ENCODE data around the gene TARS3. TPM values are rescaled to one million over a fixed set of nuclear protein-coding genes. Genes with fewer than 3 reads are reported as not detected.
A peak's percentile ranks its signal among the peaks of the same experiment; 100 is the strongest.
"Not testable (repeated sequence)": the region's sequence is repeated elsewhere in the genome, so short reads cannot be mapped to it uniquely, and the experiment has no call there.

The TARS3 gene
- total and polyA plus RNA-seq, 11 donors: 8.3 to 44.3 (median 32.5) TPM

GRCh38 chr15:101633356-101633755 lies 90.9 kb downstream of the TARS3 start:
- no peak for DNase-seq
- WGBS, 4 donors: 87 to 97% (median 88%) methylated on average over 3 of the region's 3 CpGs
- Histone ChIP-seq H3K4me3 (no peak overlapping the region), H3K27me3 (no peaks in the 10 kb centered on the region), H3K27ac (no peak overlapping the region), H3K9me3 (no peaks in the 10 kb centered on the region), H3K4me1 (peaks cover 0 to 4% (median 0%) of the 10 kb centered on the region in 12 donors), H3K36me3 (peaks cover 0 to 9% (median 0%) of the 10 kb centered on the region in 9 donors)
- intact Hi-C loops (cut with DNase I): loop anchor here in 2 of 10 donors (10.0 kb wide), 2 partner anchors 139 to 179 kb away; no protein-coding TSS in a partner anchor
- no peak for TF ChIP-seq POLR2A (IDR thresholded peaks at IDR 0.05)
- TF ChIP-seq CTCF (IDR thresholded peaks at IDR 0.05): no peak
- ATAC-seq: no peak

GRCh38 chr15:101626729-101627128 lies 97.5 kb downstream of the TARS3 start:
- intact Hi-C loops (cut with DNase I); H3K9me3 ChIP-seq; H3K4me1 ChIP-seq; H3K4me3 ChIP-seq; ATAC-seq; H3K36me3 ChIP-seq; DNase-seq; H3K27me3 ChIP-seq: not testable (repeated sequence)
- WGBS, 4 donors: 88 to 100% (median 97%) methylated on average over 1 to 15 of the region's 15 CpGs
- H3K27ac ChIP-seq: peak overlapping the region in 1 of 12 donors; percentile 70

GRCh38 chr15:101625980-101626379 lies 98.3 kb downstream of the TARS3 start:
- ATAC-seq (peak; percentile 84 to 97 (median 90)), DNase-seq (no peak)
- intact Hi-C loops (cut with DNase I): no loop called here
- no peaks in the 10 kb centered on the region for H3K27me3 ChIP-seq
- peaks cover 0 to 10% (median 0%) of the 10 kb centered on the region in 12 donors for H3K9me3 ChIP-seq
- H3K27ac ChIP-seq: peak overlapping the region in 9 of 12 donors; percentile 16 to 74 (median 39)
- H3K4me1 ChIP-seq: peaks cover 0 to 10% (median 0%) of the 10 kb centered on the region in 12 donors
- H3K36me3 ChIP-seq: no peaks in the 10 kb centered on the region
- WGBS, 4 donors: 51 to 78% (median 59%) methylated on average over 1 of the region's 1 CpG
- no peak for TF ChIP-seq POLR2A (IDR thresholded peaks at IDR 0.05)
- TF ChIP-seq CTCF (IDR thresholded peaks at IDR 0.05): no peak
- H3K4me3 ChIP-seq: no peak overlapping the region

GRCh38 chr15:101625184-101625583 lies 99.1 kb downstream of the TARS3 start:
- H3K9me3 ChIP-seq: peaks cover 0 to 10% (median 0%) of the 10 kb centered on the region in 12 donors
- intact Hi-C loops (cut with DNase I): no loop called here
- peak overlapping the region in 5 of 12 donors; percentile 16 to 74 (median 47) for H3K27ac ChIP-seq
- peaks cover 0 to 18% (median 0%) of the 10 kb centered on the region in 12 donors for H3K4me1 ChIP-seq
- DNase-seq: no peak
- no peaks in the 10 kb centered on the region for H3K27me3 ChIP-seq
- H3K36me3 ChIP-seq: no peaks in the 10 kb centered on the region
- no peak overlapping the region for H3K4me3 ChIP-seq
- WGBS, 4 donors: 70 to 100% (median 97%) methylated on average over 1 of the region's 1 CpG
- TF ChIP-seq POLR2A (IDR thresholded peaks at IDR 0.05): no peak
- TF ChIP-seq CTCF (IDR thresholded peaks at IDR 0.05): no peak
- peak in 1 of 4 donors; percentile 14 for ATAC-seq

Data from heart left ventricle (tissue), 16 donors.